SK-N-SH (cell line): Measurements from ENCODE around the gene PSMB5. TPM values are rescaled to one million over a fixed set of nuclear protein-coding genes. Genes with fewer than 3 reads are reported as not detected.
A peak's percentile ranks its signal among the peaks of the same experiment; 100 is the strongest.

Experiments
- CTCF ChIA-PET: fragments of 300-600, 350-600 bp; formaldehyde crosslinking; extraction: SDS; loops from one replicate; lab custom pipeline; 2021; lab: Yijun Ruan, JAX
- POLR2A ChIA-PET: fragments of 350-600 bp; sonication (Branson Sonifier 250); formaldehyde crosslinking; extraction: SDS; loops from one replicate; lab custom pipeline; 2020; ENCODE audit warnings: antibody characterized with exemption, inconsistent platforms; lab: Yijun Ruan, JAX
- DNase-seq: peaks from one replicate; pipeline ENCODE4 v3.0.0; 2012
- H2AFZ ChIP-seq: fragments of 200-600 bp; sonication (generic); 2 replicates; pipeline ENCODE4 v1.8.1; 2016; ENCODE audit warnings: antibody characterized with exemption, mild to moderate bottlenecking, low read depth
- H3F3A ChIP-seq: fragments of 200-600 bp; sonication (generic); replicated peaks from 2 replicates; pipeline ENCODE3; 2016; ENCODE audit warnings: antibody characterized with exemption, mild to moderate bottlenecking; ENCODE audit not compliant: insufficient read depth
- H3K27ac ChIP-seq, 2 experiments: fragments of 200-500 bp in 1 of 2; fragments of 200-600 bp in 1 of 2; sonication (Bioruptor generic) in 1 of 2; sonication (generic), shearing (Covaris generic) in 1 of 2; 2 replicates each; pipeline versions ENCODE4 v1.5.1 to v1.6.1; 2014 to 2016; ENCODE audit warnings: low read depth in 2 of 2, inconsistent platforms in 1 of 2, low read length in 1 of 2, mild to moderate bottlenecking in 1 of 2, mixed read lengths in 1 of 2
- H3K27me3 ChIP-seq: fragments of 200-600 bp; sonication (generic), shearing (Covaris generic); 2 replicates; pipeline ENCODE4 v1.6.1; 2016; ENCODE audit warnings: mixed run types; ENCODE audit not compliant: insufficient read depth
- H3K36me3 ChIP-seq, 2 experiments: fragments of 200-500 bp in 1 of 2; fragments of 200-600 bp in 1 of 2; sonication (Bioruptor generic) in 1 of 2; sonication (generic) in 1 of 2; replicated peaks in 1 of 2; 2 replicates each; pipeline versions ENCODE3 to v1.5.1; 2014 to 2016; ENCODE audit warnings: low read length in 1 of 2, mild to moderate bottlenecking in 1 of 2; ENCODE audit not compliant: insufficient read depth in 2 of 2, control insufficient read depth in 1 of 2
- H3K4me1 ChIP-seq, 2 experiments: fragments of 200-500 bp in 1 of 2; fragments of 200-600 bp in 1 of 2; sonication (Bioruptor generic) in 1 of 2; sonication (generic), shearing (Covaris generic) in 1 of 2; 2 replicates each; pipeline versions ENCODE4 v1.5.1 to v1.6.1; 2014 to 2016; ENCODE audit warnings: low read depth in 1 of 2, low read length in 1 of 2, mixed run types in 1 of 2; ENCODE audit not compliant: insufficient read depth in 2 of 2, control insufficient read depth in 1 of 2
- H3K4me2 ChIP-seq: fragments of 200-600 bp; sonication (generic), shearing (Covaris generic); 2 replicates; pipeline ENCODE4 v1.6.1; 2017; ENCODE audit warnings: mixed run types
- H3K4me3 ChIP-seq, 2 experiments: fragments of 200-500 bp in 1 of 2; fragments of 200-600 bp in 1 of 2; sonication (Bioruptor generic) in 1 of 2; sonication (generic), shearing (Covaris generic) in 1 of 2; 2 replicates each; pipeline versions ENCODE4 v1.5.1 to v1.8.1; 2014 to 2016; ENCODE audit warnings: low read depth in 2 of 2, inconsistent platforms in 1 of 2, low read length in 1 of 2, mild to moderate bottlenecking in 1 of 2, mixed read lengths in 1 of 2, moderate library complexity in 1 of 2
- H3K79me2 ChIP-seq: fragments of 200-600 bp; sonication (generic); 2 replicates; pipeline ENCODE4 v1.8.1; 2017; ENCODE audit warnings: mild to moderate bottlenecking; ENCODE audit not compliant: insufficient read depth
- H3K9ac ChIP-seq: fragments of 200-600 bp; sonication (generic); 2 replicates; pipeline ENCODE4 v1.6.1; 2017; ENCODE audit warnings: mixed run types
- H3K9me2 ChIP-seq: fragments of 200-600 bp; sonication (generic); 2 replicates; pipeline ENCODE4 v1.6.1; 2017; ENCODE audit warnings: mixed run types
- H3K9me3 ChIP-seq: fragments of 200-600 bp; sonication (generic); 2 replicates; pipeline ENCODE4 v1.6.1; 2017; ENCODE audit warnings: mixed run types, mild to moderate bottlenecking, moderate library complexity
- H4K20me1 ChIP-seq: fragments of 200-600 bp; sonication (generic); 2 replicates; pipeline ENCODE4 v1.6.1; 2017; ENCODE audit warnings: mild to moderate bottlenecking, mixed run types; ENCODE audit not compliant: insufficient read depth
- FOSL2 ChIP-seq: IDR thresholded peaks from 2 replicates; pipeline ENCODE4 v1.4.0; 2012; ENCODE audit warnings: low read depth, mild to moderate bottlenecking, moderate library complexity, borderline replicate concordance
- FOXJ3 ChIP-seq: sonication (generic); formaldehyde crosslinking; IDR thresholded peaks from 2 replicates; pipeline ENCODE4 v1.5.1; 2020; ENCODE audit warnings: mild to moderate bottlenecking, missing genetic modification reagents
- GABPA ChIP-seq: IDR thresholded peaks from 2 replicates; pipeline ENCODE4 v1.4.0; 2012; ENCODE audit warnings: low read depth, mild to moderate bottlenecking
- GATA2 ChIP-seq: sonication (generic); formaldehyde crosslinking; IDR thresholded peaks from 2 replicates; pipeline ENCODE4 v1.5.0; 2020; ENCODE audit warnings: mild to moderate bottlenecking, missing genetic modification reagents
- JUND ChIP-seq: IDR thresholded peaks from 2 replicates; pipeline ENCODE4 v1.4.0; 2012
- MAX ChIP-seq: IDR thresholded peaks from 2 replicates; pipeline ENCODE4 v1.4.0; 2012; ENCODE audit warnings: low read depth
- MEF2A ChIP-seq: IDR thresholded peaks from 2 replicates; pipeline ENCODE4 v1.4.0; 2012; ENCODE audit warnings: low read depth, borderline replicate concordance
- NFIC ChIP-seq: IDR thresholded peaks from 2 replicates; pipeline ENCODE4 v1.4.0; 2012; ENCODE audit warnings: borderline replicate concordance
- POLR2AphosphoS5 ChIP-seq: IDR thresholded peaks from 2 replicates; pipeline ENCODE4 v1.6.1; 2012; ENCODE audit warnings: low read depth, low read length
- RAD21 ChIP-seq: IDR thresholded peaks from 2 replicates; pipeline ENCODE4 v1.6.1; 2012; ENCODE audit warnings: mild to moderate bottlenecking, low read length
- RFX5 ChIP-seq: IDR thresholded peaks from 2 replicates; pipeline ENCODE4 v1.6.1; 2012; ENCODE audit warnings: mild to moderate bottlenecking, improper control_type of control experiment, low read length
- SIN3A ChIP-seq: IDR thresholded peaks from 2 replicates; pipeline ENCODE4 v1.6.1; 2012; ENCODE audit warnings: low read depth, mild to moderate bottlenecking, low read length, moderate library complexity, borderline replicate concordance
- SMC3 ChIP-seq: IDR thresholded peaks from 2 replicates; pipeline ENCODE4 v1.6.1; 2012; ENCODE audit warnings: low read depth, low read length, improper control_type of control experiment
- TAF1 ChIP-seq: IDR thresholded peaks from 2 replicates; pipeline ENCODE4 v1.6.1; 2012; ENCODE audit warnings: low read depth, mild to moderate bottlenecking, low read length, moderate library complexity, borderline replicate concordance
- TCF12 ChIP-seq: IDR thresholded peaks from 2 replicates; pipeline ENCODE4 v1.4.0; 2012
- WGBS: methylation state at CpG from one replicate; pipeline ENCODE4 v1.1.6; 2017; ENCODE audit warnings: low lambda C conversion rate; 5-methylcytosine and 5-hydroxymethylcytosine counted together
- polyA plus RNA-seq, 3 experiments: library from polyadenylated mRNA; depleted of rRNA; stranded (reverse); fragments of >200 nt; gene quantifications; 2 replicates each; pipeline ENCODE4 v1.2.3, GENCODE V29; 2012
- TF ChIP-seq, protein P1 (sequence below): IDR thresholded peaks from 2 replicates; pipeline ENCODE4; 2012
- TF ChIP-seq, protein P2 (sequence below): IDR thresholded peaks from 2 replicates; pipeline ENCODE4 v1.4.0; 2012; ENCODE audit warnings: low read depth, borderline replicate concordance

PSMB5 gene
- polyA plus RNA-seq, 1 of the 3 experiments (the other 2 are of a cell fraction), result 337 TPM

DNA sequence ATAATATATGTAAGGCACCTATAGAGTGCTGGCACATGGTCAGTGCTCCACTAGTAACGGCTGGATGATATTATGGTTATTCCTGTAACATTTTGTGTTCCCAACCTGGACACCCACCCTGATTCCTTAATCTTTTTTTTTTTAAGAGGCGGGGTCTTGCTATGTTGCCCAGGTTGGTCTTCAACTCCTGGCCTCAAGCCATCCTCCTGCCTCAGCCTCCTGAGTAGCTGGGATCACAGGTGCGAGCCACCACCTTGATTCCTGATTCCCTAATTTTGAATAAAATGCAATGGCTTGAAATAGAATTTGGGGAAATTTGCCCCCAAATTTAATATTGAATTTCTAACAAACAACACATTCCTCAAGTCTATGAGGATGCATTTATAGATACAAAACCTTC is 32.1 kb downstream of the PSMB5 start:
- 94% methylated on average over 3 of the region's 3 CpGs for WGBS
- Histone ChIP-seq H3K27me3 (no peaks in the 10 kb centered on the region), H4K20me1 (no peaks in the 10 kb centered on the region), H3K4me3 (no peak overlapping the region), H3F3A (peaks cover 13% of the 10 kb centered on the region), H3K9me2 (no peaks in the 10 kb centered on the region), H2AFZ (no peak overlapping the region), H3K79me2 (0 out of 2 replicates have a peak, but pooled peaks cover 3% of the 10 kb centered on the region), H3K9ac (no peak overlapping the region), H3K36me3 (no peaks in the 10 kb centered on the region), H3K4me2 (no peak overlapping the region), H3K27ac (no peak overlapping the region), H3K9me3 (no peaks in the 10 kb centered on the region), H3K4me1 (peaks cover 10 to 15% of the 10 kb centered on the region in 2 experiments)
- no peak for DNase-seq
- ChIA-PET POLR2A (no interaction called here), CTCF (interaction anchor here (6.0 to 34.9 kb wide), 2 partner anchors 16 to 50 kb away, joined by 39 to 1566 read pairs; partner anchors contain the start of genes CDH24 and PSMB11)
- TF ChIP-seq RFX5, result no peak
- no peak for TF ChIP-seq JUND
- TF ChIP-seq RAD21, result no peak

DNA sequence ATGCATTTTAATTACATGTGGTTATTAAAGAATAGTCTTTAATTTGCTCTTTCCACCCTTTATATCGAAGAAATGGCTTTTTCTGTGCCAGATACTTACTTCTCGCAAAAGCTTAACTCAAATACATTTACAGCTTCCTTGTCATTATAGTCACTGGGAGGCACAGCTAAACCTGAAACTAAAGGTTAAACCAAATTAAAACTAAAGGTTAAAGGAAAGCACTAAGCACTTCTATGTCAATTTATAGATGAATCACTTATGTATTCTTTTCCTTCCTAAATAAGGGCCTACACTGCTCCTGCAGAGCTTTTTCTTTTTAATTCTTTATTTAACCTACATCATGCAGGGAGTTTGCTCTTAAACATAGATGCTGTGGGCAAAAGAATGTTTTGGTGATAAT is 33.8 kb downstream of the PSMB5 start:
- H3K9me2 ChIP-seq, result no peaks in the 10 kb centered on the region
- POLR2A ChIA-PET, result no interaction called here
- no peaks in the 10 kb centered on the region for H4K20me1 ChIP-seq
- H3K27ac ChIP-seq, result no peak overlapping the region
- H3K27me3 ChIP-seq, result no peaks in the 10 kb centered on the region
- H3K9me3 ChIP-seq, result no peaks in the 10 kb centered on the region
- peaks cover 0 to 20% of the 10 kb centered on the region in 2 experiments; a peak in 2 of 4 replicates for H3K4me1 ChIP-seq
- H3F3A ChIP-seq, result peaks cover 8% of the 10 kb centered on the region
- no peaks in the 10 kb centered on the region for H3K36me3 ChIP-seq
- H3K4me2 ChIP-seq, result no peak overlapping the region
- no peak overlapping the region for H3K4me3 ChIP-seq
- no peak for TF ChIP-seq FOXJ3
- TF ChIP-seq MAX, result no peak
- TF ChIP-seq, protein P1, sequence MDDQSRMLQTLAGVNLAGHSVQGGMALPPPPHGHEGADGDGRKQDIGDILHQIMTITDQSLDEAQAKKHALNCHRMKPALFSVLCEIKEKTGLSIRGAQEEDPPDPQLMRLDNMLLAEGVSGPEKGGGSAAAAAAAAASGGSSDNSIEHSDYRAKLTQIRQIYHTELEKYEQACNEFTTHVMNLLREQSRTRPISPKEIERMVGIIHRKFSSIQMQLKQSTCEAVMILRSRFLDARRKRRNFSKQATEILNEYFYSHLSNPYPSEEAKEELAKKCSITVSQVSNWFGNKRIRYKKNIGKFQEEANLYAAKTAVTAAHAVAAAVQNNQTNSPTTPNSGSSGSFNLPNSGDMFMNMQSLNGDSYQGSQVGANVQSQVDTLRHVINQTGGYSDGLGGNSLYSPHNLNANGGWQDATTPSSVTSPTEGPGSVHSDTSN, result no peak
- TF ChIP-seq TCF12, result no peak
- no peak for TF ChIP-seq JUND
- TF ChIP-seq GATA2 (CRISPR knock-in tag), result no peak
- no peak for TF ChIP-seq MEF2A
- no peak for TF ChIP-seq NFIC
- TF ChIP-seq, all 33 proteins: peak for 0
- Histone ChIP-seq H3K9ac (no peak overlapping the region), H3K79me2 (no peaks in the 10 kb centered on the region), H2AFZ (no peak overlapping the region)
- CTCF ChIA-PET, result interaction anchor here (1.1 to 34.9 kb wide), 5 partner anchors 14 to 128 kb away, joined by 3 to 1566 read pairs (median 4); partner anchors contain the start of genes AJUBA, CDH24 and PSMB11
- DNase-seq, result no peak
- WGBS, result 94% methylated on average over 2 of the region's 2 CpGs

GRCh38 chr14:22998329-22999012 is 36.2 kb downstream of the PSMB5 start:
- no peaks in the 10 kb centered on the region for H3K36me3 ChIP-seq
- H3K27me3 ChIP-seq, result no peaks in the 10 kb centered on the region
- no peak overlapping the region for H3K9ac ChIP-seq
- no peak overlapping the region for H3K27ac ChIP-seq
- peaks cover 4 to 25% of the 10 kb centered on the region in 2 experiments; a peak in 3 of 4 replicates for H3K4me1 ChIP-seq
- H3F3A ChIP-seq, result no peaks in the 10 kb centered on the region
- ChIA-PET CTCF (interaction anchor here (1.1 to 34.9 kb wide), 5 partner anchors 14 to 69 kb away, joined by 3 to 1566 read pairs (median 3); partner anchors contain the start of genes AJUBA, CDH24 and PSMB11), POLR2A (interaction anchor here (3.5 kb wide), 1 partner anchor 8 kb away, joined by 20 read pairs; no protein-coding TSS in a partner anchor)
- H4K20me1 ChIP-seq, result no peaks in the 10 kb centered on the region
- no peak overlapping the region for H2AFZ ChIP-seq
- WGBS, result 93% methylated on average over 16 of the region's 16 CpGs
- no peaks in the 10 kb centered on the region for H3K79me2 ChIP-seq
- DNase-seq, result peak; percentile 11
- H3K9me3 ChIP-seq, result no peaks in the 10 kb centered on the region
- no peak overlapping the region for H3K4me2 ChIP-seq
- H3K9me2 ChIP-seq, result no peaks in the 10 kb centered on the region
- no peak overlapping the region for H3K4me3 ChIP-seq
- TF ChIP-seq, protein P2, sequence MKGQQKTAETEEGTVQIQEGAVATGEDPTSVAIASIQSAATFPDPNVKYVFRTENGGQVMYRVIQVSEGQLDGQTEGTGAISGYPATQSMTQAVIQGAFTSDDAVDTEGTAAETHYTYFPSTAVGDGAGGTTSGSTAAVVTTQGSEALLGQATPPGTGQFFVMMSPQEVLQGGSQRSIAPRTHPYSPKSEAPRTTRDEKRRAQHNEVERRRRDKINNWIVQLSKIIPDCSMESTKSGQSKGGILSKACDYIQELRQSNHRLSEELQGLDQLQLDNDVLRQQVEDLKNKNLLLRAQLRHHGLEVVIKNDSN, result no peak
- TF ChIP-seq SMC3, result no peak
- no peak for TF ChIP-seq POLR2AphosphoS5
- TF ChIP-seq TAF1, result no peak
- TF ChIP-seq GABPA, result no peak
- no peak for TF ChIP-seq SIN3A
- no peak for TF ChIP-seq FOSL2
- TF ChIP-seq JUND, result no peak
- no peak for TF ChIP-seq RAD21
- TF ChIP-seq, protein P1, result no peak
- TF ChIP-seq RFX5, result no peak
- TF ChIP-seq TCF12, result no peak
- no peak for TF ChIP-seq GATA2 (CRISPR knock-in tag)
